Adrenal gland (tissue), 5 donors: Measurements from ENCODE around the gene ZC3H12D.

ENCODE experiments used
- CTCF ChIP-seq, 6 experiments: fragments of 450-650 bp in 4 of 6; fragments of 200-600 bp in 2 of 6; sonication (generic) in 1 of 6; IDR thresholded peaks; 1 replicate in 5 of 6; 2 replicates in 1 of 6; pipeline versions ENCODE4 v1.5.1 to v1.8.0; 2016 to 2021; ENCODE audit warnings: antibody characterized with exemption in 6 of 6, mild to moderate bottlenecking in 2 of 6, moderate library complexity in 1 of 6
- POLR2A ChIP-seq, 2 donors: fragments of 450-650 bp; IDR thresholded peaks; one replicate each; pipeline ENCODE4 v1.6.1; 2017; ENCODE audit warnings: antibody characterized with exemption in 2 of 2, mild to moderate bottlenecking in 2 of 2, moderate library complexity in 1 of 2
- donor health status: DM: no; HTN: no; CAD: no.

DNA sequence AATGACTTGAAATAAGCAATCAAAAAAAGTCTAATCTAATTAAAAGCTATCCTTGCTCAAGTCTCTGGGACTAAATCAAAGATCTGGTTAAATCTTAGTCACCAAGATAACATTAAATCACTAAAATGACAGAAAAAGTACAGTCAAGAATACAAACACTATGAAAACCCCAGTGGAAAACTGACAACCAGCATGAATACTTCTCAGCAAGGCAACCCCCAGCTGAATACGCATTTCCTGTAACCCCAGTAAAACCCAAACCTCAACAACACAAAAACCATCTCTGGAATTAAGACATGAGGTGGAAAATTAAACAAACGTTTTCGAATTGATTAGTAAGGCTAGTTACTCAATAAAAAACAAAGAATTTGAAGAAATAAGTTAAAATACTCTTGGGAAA lies 23.7 kb upstream of the ZC3H12D start:
- TF ChIP-seq POLR2A (IDR thresholded peaks at IDR 0.05) (no peak), CTCF (IDR thresholded peaks at IDR 0.05) (no peak)
